B cell (primary cell): ENCODE results near the gene WSB2. TPM values are rescaled to one million over a fixed set of nuclear protein-coding genes. Genes with fewer than 3 reads are reported as not detected.

ENCODE experiments used
- ATAC-seq: fragments of 200-7000 bp; cut with Tn5 transposase; one replicate; pipeline ENCODE4 v1.10.0; 2021; ENCODE audit warnings: low read depth, mild to moderate bottlenecking, moderate number of reproducible peaks, moderate library complexity
- CTCF ChIA-PET: fragments of 350-600 bp; sonication (Branson Sonifier 250); formaldehyde crosslinking; loops from one replicate; lab custom pipeline; 2021; ENCODE audit warnings: antibody characterized with exemption, inconsistent platforms; lab: Charles Lee
- POLR2A ChIA-PET: fragments of 350-600 bp; sonication (Branson Sonifier 250); formaldehyde crosslinking; loops from one replicate; lab custom pipeline; 2021; ENCODE audit warnings: antibody characterized with exemption; lab: Charles Lee
- DNase-seq: peaks from one replicate; pipeline ENCODE4 v3.0.0; 2013
- H2AFZ ChIP-seq: 2 replicates; pipeline ENCODE4 v1.6.1; 2012; ENCODE audit warnings: mild to moderate bottlenecking, low read depth, low read length; ENCODE audit not compliant: insufficient read depth, poor library complexity, severe bottlenecking
- H3K27ac ChIP-seq, 2 donors: 1 replicate in 1 of 2; 2 replicates in 1 of 2; pipeline ENCODE4 v1.5.1; 2012 to 2013; ENCODE audit warnings: low read length in 2 of 2, mild to moderate bottlenecking in 2 of 2, moderate library complexity in 1 of 2
- H3K27me3 ChIP-seq, 4 experiments: fragments of 200-600 bp in 1 of 4; sonication (generic) in 1 of 4; replicated peaks in 1 of 4; 1 replicate in 2 of 4; 2 replicates in 2 of 4; pipeline versions ENCODE4 v1.6.1 to v1.7.0; 2013 to 2016; ENCODE audit warnings: low read length in 3 of 4, mild to moderate bottlenecking in 2 of 4, mixed read lengths in 1 of 4, moderate library complexity in 1 of 4; ENCODE audit not compliant: insufficient read depth in 4 of 4, control insufficient read depth in 3 of 4; ENCODE audit errors: control extremely low read depth in 1 of 4
- H3K36me3 ChIP-seq, 2 experiments: replicated peaks in 1 of 2; 1 replicate in 1 of 2; 2 replicates in 1 of 2; pipeline versions ENCODE4 v1.6.1 to v1.7.1; 2013; ENCODE audit warnings: low read length in 1 of 2; ENCODE audit not compliant: insufficient read depth in 2 of 2, control insufficient read depth in 1 of 2; ENCODE audit errors: control extremely low read depth in 1 of 2, extremely low read depth in 1 of 2
- H3K4me1 ChIP-seq, 2 donors: fragments of 200-600 bp in 1 of 2; sonication (generic) in 1 of 2; 1 replicate in 1 of 2; 2 replicates in 1 of 2; pipeline versions ENCODE4 v1.5.1 to v1.6.1; 2013 to 2017; ENCODE audit warnings: low read length in 2 of 2; ENCODE audit not compliant: control insufficient read depth in 2 of 2, insufficient read depth in 2 of 2
- H3K4me2 ChIP-seq: replicated peaks from 2 replicates; pipeline ENCODE3; 2012; ENCODE audit warnings: mild to moderate bottlenecking, low read depth, low read length; ENCODE audit not compliant: poor library complexity, severe bottlenecking
- H3K4me3 ChIP-seq, 5 experiments: fragments of 200-600 bp in 1 of 5; sonication (generic) in 1 of 5; 1 replicate in 3 of 5; 2 replicates in 2 of 5; pipeline versions ENCODE4 v1.5.1 to v1.7.0; 2011 to 2016; ENCODE audit warnings: low read length in 4 of 5, mild to moderate bottlenecking in 4 of 5, low read depth in 2 of 5, control low read depth in 1 of 5, moderate library complexity in 1 of 5; ENCODE audit not compliant: insufficient read depth in 1 of 5; ENCODE audit errors: control extremely low read depth in 1 of 5, extremely low read depth in 1 of 5
- H3K79me2 ChIP-seq: fragments of 200-600 bp; sonication (generic); one replicate; pipeline ENCODE4 v1.6.0; 2016; ENCODE audit warnings: low read length; ENCODE audit not compliant: control insufficient read depth, insufficient read depth
- H3K9ac ChIP-seq: fragments of 200-600 bp; sonication (generic); 2 replicates; pipeline ENCODE4 v1.6.1; 2017; ENCODE audit warnings: mild to moderate bottlenecking, low read length, moderate library complexity
- H3K9me3 ChIP-seq, 3 donors: one replicate each; pipeline versions ENCODE4 v1.6.1 to v1.7.1; 2013; ENCODE audit warnings: low read length in 2 of 3; ENCODE audit not compliant: control insufficient read depth in 2 of 3, insufficient read depth in 1 of 3; ENCODE audit errors: control extremely low read depth in 1 of 3
- H4K20me1 ChIP-seq: 2 replicates; pipeline ENCODE4 v1.6.0; 2012; ENCODE audit warnings: mild to moderate bottlenecking, low read length; ENCODE audit not compliant: insufficient read depth, control insufficient read depth, poor library complexity, severe bottlenecking
- H3K27ac Mint-ChIP-seq: one replicate; pipeline ENCODE4 v1.8.0; 2021; ENCODE audit warnings: mixed read lengths
- H3K27me3 Mint-ChIP-seq: one replicate; pipeline ENCODE4 v1.8.0; 2021; ENCODE audit warnings: mixed read lengths
- H3K4me1 Mint-ChIP-seq: one replicate; pipeline ENCODE4 v1.8.0; 2021; ENCODE audit warnings: mixed read lengths
- H3K4me3 Mint-ChIP-seq: one replicate; pipeline ENCODE4 v1.8.0; 2021; ENCODE audit warnings: mixed read lengths
- H3K9me3 Mint-ChIP-seq: one replicate; pipeline ENCODE4 v1.8.0; 2022; ENCODE audit warnings: mixed read lengths; ENCODE audit not compliant: insufficient read depth
- CTCF ChIP-seq: fragments of 200-600 bp; IDR thresholded peaks from one replicate; pipeline ENCODE4 v1.8.0; 2022; ENCODE audit warnings: antibody characterized with exemption, mild to moderate bottlenecking
- EZH2 ChIP-seq: IDR thresholded peaks from 2 replicates; pipeline ENCODE4 v1.6.1; 2012; ENCODE audit warnings: borderline replicate concordance, low read depth, mild to moderate bottlenecking, moderate library complexity, low read length; ENCODE audit not compliant: insufficient read depth, poor library complexity, severe bottlenecking
- WGBS: methylation state at CpG from one replicate; pipeline ENCODE4 v1.1.5; 2013; ENCODE audit warnings: missing lambda C conversion rate; ENCODE audit not compliant: insufficient coverage; 5-methylcytosine and 5-hydroxymethylcytosine counted together
- intact Hi-C: fragments of 100-400 bp; cut with micrococcal nuclease; formaldehyde crosslinking; loops from one replicate; pipeline ENCODE4 v1.10.0; 2022
- polyA plus RNA-seq: library from polyadenylated mRNA; depleted of rRNA; stranded (reverse); fragments of >200 nt; gene quantifications from 2 replicates; pipeline ENCODE4 v1.2.3, GENCODE V29; 2012
- total RNA-seq, 2 donors: library from RNA; stranded (reverse); fragments of 120-200 nt in 1 of 2; gene quantifications; 1 replicate in 1 of 2; 2 replicates in 1 of 2; pipeline versions ENCODE4 v1.2.3 to v1.2.4, GENCODE V29; 2013 to 2022

WSB2 gene
- total and polyA plus RNA-seq, 2 donors (not counting 1 experiment from before 2014, with no cell fraction given): 12.3 to 21.4 TPM

- no peak overlapping the region for H3K9ac ChIP-seq
- peaks cover 7% of the 10 kb centered on the region for H4K20me1 ChIP-seq
- TF ChIP-seq CTCF (no peak), EZH2 (no peak)
- H3K4me2 ChIP-seq: no peak overlapping the region
- H2AFZ ChIP-seq: no peak overlapping the region
- H3K36me3 ChIP-seq: peaks cover 2 to 6% of the 10 kb centered on the region in 2 experiments
- intact Hi-C loops: no loop called here
- Mint-ChIP-seq H3K9me3 (no peaks in the 10 kb centered on the region), H3K27ac (no peak overlapping the region), H3K27me3 (no peaks in the 10 kb centered on the region), H3K4me1 (peaks cover 10% of the 10 kb centered on the region), H3K4me3 (no peak overlapping the region)
- H3K27ac ChIP-seq: no peak overlapping the region
- ChIA-PET POLR2A (no interaction called here), CTCF (interaction anchor here (1.0 to 1.5 kb wide), 2 partner anchors 9 to 12 kb away, joined by 3 to 7 read pairs; partner anchors contain the start of gene WSB2)
- WGBS: 95% methylated on average over 13 of the region's 14 CpGs
- ATAC-seq (no peak), DNase-seq (no peak)
- peaks cover 4% of the 10 kb centered on the region for H3K79me2 ChIP-seq
- no peaks in the 10 kb centered on the region for H3K4me1 ChIP-seq
- H3K4me3 ChIP-seq: no peak overlapping the region
- no peaks in the 10 kb centered on the region for H3K27me3 ChIP-seq
- peaks cover 0 to 4% (median 0%) of the 10 kb centered on the region in 3 donors for H3K9me3 ChIP-seq
Measured at GRCh38 chr12:118052324-118053070, 8.5 kb downstream of the WSB2 start.
